Stomach (tissue), 4 donors: ENCODE data around the gene CHSY3.

Experiments used
- CTCF ChIP-seq, 7 experiments: fragments of 450-650 bp in 4 of 7; fragments of 200-600 bp in 3 of 7; sonication (generic) in 3 of 7; IDR thresholded peaks; one replicate each; pipeline ENCODE4 v1.5.1; 2016 to 2019; ENCODE audit warnings: antibody characterized with exemption in 7 of 7, control low read depth in 2 of 7, mild to moderate bottlenecking in 1 of 7
- POLR2A ChIP-seq, 4 donors: fragments of 450-650 bp; IDR thresholded peaks; one replicate each; pipeline ENCODE4 v1.6.1; 2016; ENCODE audit warnings: antibody characterized with exemption in 4 of 4, control low read depth in 2 of 4, mild to moderate bottlenecking in 1 of 4, moderate library complexity in 1 of 4

GRCh38 chr5:130222573-130222972 is 318.3 kb downstream of the CHSY3 start:
- no peak for TF ChIP-seq CTCF (IDR thresholded peaks at IDR 0.05)
- no peak for TF ChIP-seq POLR2A (IDR thresholded peaks at IDR 0.05)
